Vagina (tissue), 2 donors: ENCODE results near the gene EEIG1.

ENCODE experiments used
- CTCF ChIP-seq, 3 experiments: fragments of 450-650 bp in 2 of 3; fragments of 200-600 bp in 1 of 3; sonication (generic) in 1 of 3; IDR thresholded peaks; one replicate each; pipeline ENCODE4 v1.5.1; 2017 to 2019; ENCODE audit warnings: antibody characterized with exemption in 3 of 3, mild to moderate bottlenecking in 2 of 3, moderate library complexity in 2 of 3
- POLR2A ChIP-seq, 2 donors: fragments of 450-650 bp; IDR thresholded peaks; one replicate each; pipeline ENCODE4 v1.6.1; 2017; ENCODE audit warnings: antibody characterized with exemption in 2 of 2, mild to moderate bottlenecking in 2 of 2, moderate library complexity in 2 of 2

GRCh38 chr9:127974769-127975261 lies 6.0 kb downstream of the EEIG1 start:
- TF ChIP-seq CTCF (IDR thresholded peaks at IDR 0.05) (no peak), POLR2A (IDR thresholded peaks at IDR 0.05) (no peak)
